Prostate gland (tissue), 2 donors: ENCODE measurements around the gene SLC25A12.

Experiments used
- POLR2A ChIP-seq: fragments of 450-650 bp; IDR thresholded peaks from one replicate; pipeline ENCODE4 v1.6.1; 2016; ENCODE audit warnings: antibody characterized with exemption, mild to moderate bottlenecking
- POLR2AphosphoS5 ChIP-seq: sonication (generic); formaldehyde crosslinking; IDR thresholded peaks from one replicate; pipeline ENCODE4 v1.6.1; 2017; ENCODE audit warnings: antibody characterized with exemption
- TF ChIP-seq, protein P1 (sequence below), 4 experiments: fragments of 200-600 bp in 2 of 4; fragments of 450-650 bp in 2 of 4; sonication (generic) in 2 of 4; IDR thresholded peaks; 1 replicate in 3 of 4; 2 replicates in 1 of 4; pipeline ENCODE4 v1.5.1; 2016 to 2019; ENCODE audit warnings: antibody characterized with exemption in 4 of 4, mild to moderate bottlenecking in 2 of 4, moderate library complexity in 2 of 4

DNA sequence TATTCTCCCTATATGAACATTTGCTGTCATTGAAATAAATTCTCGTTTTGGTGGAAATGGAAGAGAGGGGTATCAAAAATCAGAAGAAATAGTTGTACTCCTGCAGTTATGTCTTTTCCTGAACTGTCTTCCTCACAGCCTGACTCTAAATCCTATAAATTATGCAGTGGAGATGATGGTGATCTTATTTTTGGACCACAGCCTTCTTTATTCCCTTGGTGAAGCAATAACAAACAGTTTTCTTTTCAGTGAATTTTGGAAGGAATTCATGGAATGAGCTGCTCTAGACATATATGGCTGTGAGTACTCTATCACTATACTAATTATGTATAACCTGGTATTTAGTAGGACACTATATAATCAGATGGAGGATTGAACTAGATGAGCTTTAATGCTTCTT, 1.7 kb upstream of the SLC25A12 start:
- TF ChIP-seq, protein P1, sequence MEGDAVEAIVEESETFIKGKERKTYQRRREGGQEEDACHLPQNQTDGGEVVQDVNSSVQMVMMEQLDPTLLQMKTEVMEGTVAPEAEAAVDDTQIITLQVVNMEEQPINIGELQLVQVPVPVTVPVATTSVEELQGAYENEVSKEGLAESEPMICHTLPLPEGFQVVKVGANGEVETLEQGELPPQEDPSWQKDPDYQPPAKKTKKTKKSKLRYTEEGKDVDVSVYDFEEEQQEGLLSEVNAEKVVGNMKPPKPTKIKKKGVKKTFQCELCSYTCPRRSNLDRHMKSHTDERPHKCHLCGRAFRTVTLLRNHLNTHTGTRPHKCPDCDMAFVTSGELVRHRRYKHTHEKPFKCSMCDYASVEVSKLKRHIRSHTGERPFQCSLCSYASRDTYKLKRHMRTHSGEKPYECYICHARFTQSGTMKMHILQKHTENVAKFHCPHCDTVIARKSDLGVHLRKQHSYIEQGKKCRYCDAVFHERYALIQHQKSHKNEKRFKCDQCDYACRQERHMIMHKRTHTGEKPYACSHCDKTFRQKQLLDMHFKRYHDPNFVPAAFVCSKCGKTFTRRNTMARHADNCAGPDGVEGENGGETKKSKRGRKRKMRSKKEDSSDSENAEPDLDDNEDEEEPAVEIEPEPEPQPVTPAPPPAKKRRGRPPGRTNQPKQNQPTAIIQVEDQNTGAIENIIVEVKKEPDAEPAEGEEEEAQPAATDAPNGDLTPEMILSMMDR (IDR thresholded peaks at IDR 0.05) = no peak
- TF ChIP-seq POLR2A (no peak), POLR2AphosphoS5 (no peak)
